HepG2 (cell line): Measurements from ENCODE around the gene TMEM44. TPM values are rescaled to one million over a fixed set of nuclear protein-coding genes. Genes with fewer than 3 reads are reported as not detected.

Experiments
- ATAC-seq: fragments of 200-7000 bp; cut with Tn5 transposase; 3 replicates; pipeline ENCODE4 v1.9.1; 2020; ENCODE audit warnings: mild to moderate bottlenecking, moderate library complexity
- BruUV-seq: library from RNA; stranded (reverse); fragments of 400-500 nt; replicated peaks from 2 replicates; lab custom pipeline; 2021; lab: Mats Ljungman, UMichigan
- CTCF ChIA-PET: fragments of 300-600 bp; formaldehyde crosslinking; extraction: SDS; loops from one replicate; lab custom pipeline; 2021; ENCODE audit warnings: low total read pairs, inconsistent platforms, low intra/inter-chr PET ratio; lab: Yijun Ruan, JAX
- POLR2A ChIA-PET: fragments of 350-600 bp; sonication (Branson Sonifier 250); formaldehyde crosslinking; loops from one replicate; lab custom pipeline; 2020; ENCODE audit warnings: antibody characterized with exemption, inconsistent platforms; lab: Yijun Ruan, JAX
- DNase-seq: peaks from one replicate; pipeline ENCODE4 v3.0.0-alpha.2; 2015; ENCODE audit warnings: low spot score
- FAIRE-seq: peaks from 3 replicates; lab custom pipeline; 2011; peaks lifted over from hg19 to GRCh38; lab: Jason Lieb, UNC
- H2AFZ ChIP-seq: one replicate; pipeline ENCODE4 v1.6.1; 2011; ENCODE audit warnings: low read length, inconsistent platforms
- H3K27ac ChIP-seq: fragments of 300-600 bp; 3 replicates; pipeline ENCODE4 v1.8.0; 2011; ENCODE audit warnings: mixed run types, mild to moderate bottlenecking, mixed read lengths, low read length, inconsistent platforms; ENCODE audit not compliant: insufficient read depth; ENCODE audit errors: extremely low read length
- H3K27me3 ChIP-seq, 2 experiments: fragments of 200-600 bp in 1 of 2; 2 replicates in 1 of 2; 3 replicates in 1 of 2; pipeline versions ENCODE4 v1.6.0 to v1.8.0; 2011; ENCODE audit warnings: low read length in 2 of 2, mild to moderate bottlenecking in 2 of 2, moderate library complexity in 2 of 2, inconsistent platforms in 1 of 2; ENCODE audit not compliant: insufficient read depth in 2 of 2, control insufficient read depth in 1 of 2
- H3K36me3 ChIP-seq, 2 experiments: fragments of 200-600 bp in 1 of 2; replicated peaks in 1 of 2; 2 replicates in 1 of 2; 3 replicates in 1 of 2; pipeline versions ENCODE4 v1.5.1 to v1.8.0; 2011; ENCODE audit warnings: low read length in 2 of 2, inconsistent platforms in 1 of 2; ENCODE audit not compliant: insufficient read depth in 2 of 2, control insufficient read depth in 1 of 2
- H3K4me1 ChIP-seq: 2 replicates; pipeline ENCODE4 v1.5.1; 2012; ENCODE audit warnings: low read length, inconsistent platforms; ENCODE audit not compliant: insufficient read depth
- H3K4me2 ChIP-seq: 2 replicates; pipeline ENCODE4 v1.6.0; 2011; ENCODE audit warnings: low read depth, low read length, inconsistent platforms
- H3K4me3 ChIP-seq, 3 experiments: fragments of 200-600 bp in 1 of 3; sonication (generic), shearing (Covaris generic) in 1 of 3; replicated peaks in 1 of 3; 2 replicates each; pipeline ENCODE4 v1.5.1; 2011 to 2016; ENCODE audit warnings: low read length in 3 of 3, inconsistent platforms in 2 of 3, low read depth in 2 of 3, mild to moderate bottlenecking in 2 of 3, control low read depth in 1 of 3, mixed read lengths in 1 of 3; ENCODE audit not compliant: insufficient read depth in 1 of 3
- H3K79me2 ChIP-seq: one replicate; pipeline ENCODE4 v1.6.1; 2011; ENCODE audit warnings: low read length, inconsistent platforms; ENCODE audit not compliant: insufficient read depth
- H3K9ac ChIP-seq: 2 replicates; pipeline ENCODE4 v1.6.0; 2011; ENCODE audit warnings: mild to moderate bottlenecking, low read depth, low read length, inconsistent platforms; ENCODE audit not compliant: insufficient read depth
- H3K9me3 ChIP-seq: 2 replicates; pipeline ENCODE4 v1.5.1; 2012; ENCODE audit warnings: mild to moderate bottlenecking, low read length
- H4K20me1 ChIP-seq: 2 replicates; pipeline ENCODE4 v1.6.0; 2011; ENCODE audit warnings: inconsistent platforms, mild to moderate bottlenecking, low read length, moderate library complexity; ENCODE audit not compliant: insufficient read depth
- CSRNP1 ChIP-seq: sonication (generic); formaldehyde crosslinking; IDR thresholded peaks from 2 replicates; pipeline ENCODE4 v1.8.1; 2023; ENCODE audit warnings: mild to moderate bottlenecking, missing genetic modification reagents
- KAT7 ChIP-seq: IDR thresholded peaks from 2 replicates; pipeline ENCODE4 v1.6.1; 2018; ENCODE audit warnings: borderline replicate concordance, missing compliant biosample characterization
- KDM5A ChIP-seq: fragments of 200-600 bp; sonication (generic); IDR thresholded peaks from 2 replicates; pipeline ENCODE4 v1.7.0; 2018; ENCODE audit warnings: antibody characterized with exemption, mild to moderate bottlenecking, low read length, borderline replicate concordance
- MBNL3 ChIP-seq: fragments of 250-450 bp; sonication (Bioruptor Pico); conservative IDR thresholded peaks from 2 replicates; pipeline ENCODE4 v1.8.0; 2022; ENCODE audit warnings: mild to moderate bottlenecking, inconsistent platforms
- NFKBIZ ChIP-seq: IDR thresholded peaks from 2 replicates; pipeline ENCODE4 v1.6.1; 2018; ENCODE audit warnings: missing genetic modification reagents, missing compliant biosample characterization
- RARA ChIP-seq: IDR thresholded peaks from 2 replicates; pipeline ENCODE4 v1.6.1; 2016; ENCODE audit warnings: missing genetic modification reagents, missing compliant biosample characterization
- TFAP4 ChIP-seq: sonication (generic); IDR thresholded peaks from 2 replicates; pipeline ENCODE4 v1.6.1; 2016; ENCODE audit warnings: low read depth, borderline replicate concordance
- THAP8 ChIP-seq: sonication (generic); formaldehyde crosslinking; IDR thresholded peaks from 2 replicates; pipeline ENCODE4 v1.5.1; 2020; ENCODE audit warnings: missing genetic modification reagents, mild to moderate bottlenecking, borderline replicate concordance
- WIZ ChIP-seq: sonication (generic); formaldehyde crosslinking; IDR thresholded peaks from 2 replicates; pipeline ENCODE4 v1.5.1; 2020; ENCODE audit warnings: mild to moderate bottlenecking, missing genetic modification reagents
- ZMYM3 ChIP-seq: sonication (generic); formaldehyde crosslinking; IDR thresholded peaks from 2 replicates; pipeline ENCODE4 v1.5.1; 2020; ENCODE audit warnings: mild to moderate bottlenecking, missing genetic modification reagents
- ZNF263 ChIP-seq: sonication (generic); formaldehyde crosslinking; IDR thresholded peaks from 2 replicates; pipeline ENCODE4 v1.4.0; 2020; ENCODE audit warnings: missing genetic modification reagents
- ZNF724P ChIP-seq: sonication (generic); formaldehyde crosslinking; IDR thresholded peaks from 2 replicates; pipeline ENCODE4 v1.8.0; 2022; ENCODE audit warnings: missing genetic modification reagents, borderline replicate concordance
- ZNF761 ChIP-seq: sonication (generic); formaldehyde crosslinking; conservative IDR thresholded peaks from 2 replicates; pipeline ENCODE4 v1.4.0; 2020; ENCODE audit warnings: mild to moderate bottlenecking, missing genetic modification reagents
- ZNF816 ChIP-seq: sonication (generic); formaldehyde crosslinking; IDR thresholded peaks from 2 replicates; pipeline ENCODE4 v1.8.0; 2022; ENCODE audit warnings: missing genetic modification reagents, mild to moderate bottlenecking, borderline replicate concordance
- ZNF891 ChIP-seq: sonication (generic); formaldehyde crosslinking; IDR thresholded peaks from 2 replicates; pipeline ENCODE4 v1.5.0; 2020; ENCODE audit warnings: mild to moderate bottlenecking, missing genetic modification reagents
- WGBS: methylation state at CpG from one replicate; pipeline ENCODE4 v1.1.6; 2017; ENCODE audit warnings: low lambda C conversion rate; 5-methylcytosine and 5-hydroxymethylcytosine counted together
- in situ Hi-C: cut with HindIII; loops from 2 replicates; pipeline ENCODE4 v1.10.0; 2017; ENCODE audit warnings: low pct_unique_long_range_greater_than_20kb; ENCODE audit not compliant: extremely low pct_ligation_motif_present
- intact Hi-C: fragments of 100-400 bp; cut with micrococcal nuclease; formaldehyde crosslinking; loops from one replicate; pipeline ENCODE4 v1.10.0; 2022; ENCODE audit not compliant: unreplicated experiment
- polyA plus RNA-seq, 8 experiments: library from polyadenylated mRNA; depleted of rRNA in 3 of 8; stranded (reverse) in 7 of 8; unstranded in 1 of 8; fragments of >200 nt; fragmentation: Illumina TruSeq in 4 of 8; extraction: Trizol in 4 of 8; gene quantifications; 2 replicates each; pipeline versions ENCODE4 v1.2.1 to v1.2.3, GENCODE V29; 2011 to 2016; ENCODE audit warnings: low read depth in 4 of 8, missing spikeins in 1 of 8, mixed read lengths in 1 of 8; ENCODE audit not compliant: insufficient read depth in 1 of 8
- total RNA-seq, 5 experiments: library from RNA; depleted of rRNA; stranded (reverse); fragments of >200 nt; fragmentation: Illumina TruSeq; extraction: Trizol; gene quantifications; 2 replicates each; pipeline ENCODE4 v1.2.3, GENCODE V29; 2016; ENCODE audit warnings: low read depth in 1 of 5

Gene TMEM44
- total and polyA plus RNA-seq, 2 of the 13 experiments (the other 11 are each of a cell fraction or from before 2014, with no cell fraction given) = 7.3 to 13.8 TPM

- no peak for FAIRE-seq
- Histone ChIP-seq H3K36me3 (no peaks in the 10 kb centered on the region), H3K9me3 (no peaks in the 10 kb centered on the region), H3K27ac (no peak overlapping the region), H4K20me1 (no peaks in the 10 kb centered on the region), H3K27me3 (no peaks in the 10 kb centered on the region)
- ChIA-PET POLR2A (no interaction called here), CTCF (no interaction called here)
- WGBS = 83% methylated on average over 4 of the region's 8 CpGs
- TF ChIP-seq WIZ (CRISPR knock-in tag) = no peak
- peak; percentile 63 for TF ChIP-seq ZNF263
- TF ChIP-seq, all 625 proteins: peak for 1
- no peak overlapping the region for H2AFZ ChIP-seq
- no peak overlapping the region for H3K4me3 ChIP-seq
- intact Hi-C loops (no loop called here), in situ Hi-C loops (no loop called here)
- no peak overlapping the region for H3K9ac ChIP-seq
- no peak overlapping the region for H3K4me2 ChIP-seq
- no peaks in the 10 kb centered on the region for H3K79me2 ChIP-seq
- H3K4me1 ChIP-seq = peaks cover 42% of the 10 kb centered on the region
- no peak for ATAC-seq
- no TSS peak for BruUV-seq
- DNase-seq = no peak
Observed at GRCh38 chr3:194543550-194543949, 89.7 kb downstream of the TMEM44 start.

- Histone ChIP-seq H3K27me3 (no peaks in the 10 kb centered on the region), H2AFZ (no peak overlapping the region), H3K4me1 (peaks cover 56% of the 10 kb centered on the region), H3K4me2 (no peak overlapping the region), H3K79me2 (no peaks in the 10 kb centered on the region), H3K4me3 (no peak overlapping the region), H4K20me1 (no peaks in the 10 kb centered on the region), H3K27ac (no peak overlapping the region), H3K36me3 (no peaks in the 10 kb centered on the region), H3K9me3 (no peaks in the 10 kb centered on the region), H3K9ac (no peak overlapping the region)
- POLR2A ChIA-PET = no interaction called here
- in situ Hi-C loops (no loop called here), intact Hi-C loops (no loop called here)
- FAIRE-seq (no peak), DNase-seq (no peak), ATAC-seq (no peak)
- CTCF ChIA-PET = no interaction called here
- 83% methylated on average over 8 of the region's 8 CpGs for WGBS
- TF ChIP-seq THAP8 (CRISPR knock-in tag) (no peak), ZNF891 (no peak), ZMYM3 (CRISPR knock-in tag) (no peak), MBNL3 (no peak), RARA (CRISPR knock-in tag) (no peak), ZNF816 (CRISPR knock-in tag) (no peak), ZNF724P (no peak), ZNF761 (CRISPR knock-in tag) (no peak), KDM5A (no peak), CSRNP1 (CRISPR knock-in tag) (no peak), TFAP4 (no peak), KAT7 (CRISPR knock-in tag) (no peak), NFKBIZ (no peak)
- BruUV-seq = no TSS peak
Observed at GRCh38 chr3:194541483-194541882, 91.7 kb downstream of the TMEM44 start.
